Measurements from ENCODE around the gene PRDX2. TPM values are rescaled to one million over a fixed set of nuclear protein-coding genes. Genes with fewer than 3 reads are reported as not detected.

Gene PRDX2
- total and polyA plus RNA-seq, 10 of the 15 experiments (the other 5 are each of a cell fraction or from before 2014, with no cell fraction given) = 93.0 to 812 (median 344) TPM

- TF ChIP-seq PKNOX1 (IDR thresholded peaks at IDR 0.05) (peak; percentile 81), EZH2 (IDR thresholded peaks at IDR 0.05; ENCODE audit: borderline replicate concordance, control insufficient read depth, low read depth, low read length) (no peak), RFX5 (IDR thresholded peaks at IDR 0.05; ENCODE audit: low read depth, low read length) (no peak), SP1 (IDR thresholded peaks at IDR 0.05; ENCODE audit: low read depth, low read length) (peak; percentile 61), NFYA (IDR thresholded peaks at IDR 0.05; ENCODE audit: borderline replicate concordance, low read depth, low read length) (no peak), FOXK2 (IDR thresholded peaks at IDR 0.05) (peak; percentile 85), ZNF384 (IDR thresholded peaks at IDR 0.05; ENCODE audit: borderline replicate concordance, low read depth, low read length) (no peak), NFIC (IDR thresholded peaks at IDR 0.05; ENCODE audit: low read depth, low read length) (no peak), JUND (IDR thresholded peaks at IDR 0.05; ENCODE audit: low read depth, low read length) (peak; percentile 1; the same call in 1 of the 2 replicates), ZNF687 (IDR thresholded peaks at IDR 0.05) (no peak), SMAD1 (IDR thresholded peaks at IDR 0.05; ENCODE audit: low read depth, partially characterized antibody) (no peak), BMI1 (IDR thresholded peaks at IDR 0.05; ENCODE audit: borderline replicate concordance) (no peak), TAF1 (IDR thresholded peaks at IDR 0.05; ENCODE audit: borderline replicate concordance, low read depth, low read length) (peak; percentile 58; the same call in 1 of the 2 replicates), IKZF1 (conservative IDR thresholded peaks at IDR 0.05) (peak; percentile 94), TCF3 (IDR thresholded peaks at IDR 0.05; ENCODE audit: borderline replicate concordance, insufficient read depth, low read depth, low read length) (0 out of 2 replicates have a peak, but pooled peaks have one; percentile 26), EGR1 (IDR thresholded peaks at IDR 0.05; ENCODE audit: borderline replicate concordance in 1 of 2, low read depth in 2 of 2, low read length in 2 of 2) (peak; percentile 65 to 100; a peak in 2 of 3 replicates), STAT3 (IDR thresholded peaks at IDR 0.05; ENCODE audit: low read depth, low read length) (no peak), NFXL1 (IDR thresholded peaks at IDR 0.05; ENCODE audit: borderline replicate concordance) (no peak), ZNF217 (IDR thresholded peaks at IDR 0.05) (no peak), CEBPB (IDR thresholded peaks at IDR 0.05; ENCODE audit: borderline replicate concordance in 1 of 2, low read depth in 2 of 2, low read length in 2 of 2) (no peak), ZZZ3 (IDR thresholded peaks at IDR 0.05; ENCODE audit: control insufficient read depth, insufficient read length, low read depth) (no peak), RB1 (IDR thresholded peaks at IDR 0.05; ENCODE audit: borderline replicate concordance) (peak; percentile 95; the same call in 1 of the 2 replicates)
Observed at GRCh38 chr19:12806242-12807081, 4.9 kb upstream of the PRDX2 start, which contains the start of gene RNASEH2A (continued).

Measured in GM12878 (cell line).